HG02885 (cell line): ENCODE measurements around the gene IL24.
A peak's percentile ranks its signal among the peaks of the same experiment; 100 is the strongest.

Experiments
- ATAC-seq: cut with Tn5 transposase; IDR thresholded peaks from one replicate; pipeline ENCODE4 v1.9.1; 2021; ENCODE audit warnings: mild to moderate bottlenecking; ENCODE audit not compliant: unreplicated experiment, poor library complexity

Gene IL24

GRCh38 chr1:206901944-206902343 lies 4.7 kb downstream of the IL24 start:
- no peak for ATAC-seq

- no peak for ATAC-seq
Observed at GRCh38 chr1:206902702-206903101, 5.5 kb downstream of the IL24 start.

GRCh38 chr1:206903687-206904086 lies 6.4 kb downstream of the IL24 start:
- ATAC-seq, result no peak

GRCh38 chr1:206904423-206905142 lies 7.3 kb downstream of the IL24 start:
- ATAC-seq, result no peak

- peak; percentile 67 for ATAC-seq
Observed at GRCh38 chr1:206905295-206906164, 8.3 kb downstream of the IL24 start.

- ATAC-seq, result no peak
Observed at GRCh38 chr1:206907304-206907991, 10.2 kb downstream of the IL24 start.

GRCh38 chr1:206908038-206908437 lies 10.8 kb downstream of the IL24 start:
- ATAC-seq, result no peak

- ATAC-seq, result no peak
Observed at GRCh38 chr1:206909161-206909882, 12.1 kb downstream of the IL24 start.

GRCh38 chr1:206909883-206910318 lies 12.7 kb downstream of the IL24 start:
- ATAC-seq, result no peak

- no peak for ATAC-seq
Observed at GRCh38 chr1:206911064-206911663, 13.9 kb downstream of the IL24 start.

- ATAC-seq, result no peak
Observed at GRCh38 chr1:206912445-206913095, 15.3 kb downstream of the IL24 start.

GRCh38 chr1:206913766-206914537 lies 16.7 kb downstream of the IL24 start:
- ATAC-seq, result no peak

GRCh38 chr1:206915030-206915735 lies 17.9 kb downstream of the IL24 start:
- ATAC-seq, result no peak

GRCh38 chr1:206916000-206916709 lies 18.9 kb downstream of the IL24 start:
- no peak for ATAC-seq

GRCh38 chr1:206918076-206918475 lies 20.8 kb downstream of the IL24 start:
- no peak for ATAC-seq

- no peak for ATAC-seq
Observed at GRCh38 chr1:206921772-206922265, 24.6 kb downstream of the IL24 start, which contains the start of gene FCMR. Gene FCMR, minus strand, starts transcription at chr1:206921941. Its CDS starts 87 bp downstream, at chr1:206921854.

- no peak for ATAC-seq
Observed at GRCh38 chr1:206922524-206922923, 25.3 kb downstream of the IL24 start.
